SK-MEL-5 (cell line): ENCODE measurements around the gene ASIC1. TPM values are rescaled to one million over a fixed set of nuclear protein-coding genes. Genes with fewer than 3 reads are reported as not detected.

Experiments
- DNase-seq: peaks from one replicate; pipeline ENCODE4 v3.0.0-alpha.2; 2016; ENCODE audit warnings: low read depth, low spot score
- in situ Hi-C: cut with HindIII; loops from 2 replicates; pipeline ENCODE4 v1.10.0; 2016; ENCODE audit warnings: low sequenced_read_pairs, high pct_unique_total_duplicates, low pct_unique_long_range_greater_than_20kb
- total RNA-seq: library from RNA; depleted of rRNA; stranded (reverse); fragments of >200 nt; shearing (Covaris generic); gene quantifications from 2 replicates; pipeline ENCODE4 v1.2.3, GENCODE V29; 2014

ASIC1 gene
- total RNA-seq, 1 experiment from 2014 or later = 4.7 TPM

DNA sequence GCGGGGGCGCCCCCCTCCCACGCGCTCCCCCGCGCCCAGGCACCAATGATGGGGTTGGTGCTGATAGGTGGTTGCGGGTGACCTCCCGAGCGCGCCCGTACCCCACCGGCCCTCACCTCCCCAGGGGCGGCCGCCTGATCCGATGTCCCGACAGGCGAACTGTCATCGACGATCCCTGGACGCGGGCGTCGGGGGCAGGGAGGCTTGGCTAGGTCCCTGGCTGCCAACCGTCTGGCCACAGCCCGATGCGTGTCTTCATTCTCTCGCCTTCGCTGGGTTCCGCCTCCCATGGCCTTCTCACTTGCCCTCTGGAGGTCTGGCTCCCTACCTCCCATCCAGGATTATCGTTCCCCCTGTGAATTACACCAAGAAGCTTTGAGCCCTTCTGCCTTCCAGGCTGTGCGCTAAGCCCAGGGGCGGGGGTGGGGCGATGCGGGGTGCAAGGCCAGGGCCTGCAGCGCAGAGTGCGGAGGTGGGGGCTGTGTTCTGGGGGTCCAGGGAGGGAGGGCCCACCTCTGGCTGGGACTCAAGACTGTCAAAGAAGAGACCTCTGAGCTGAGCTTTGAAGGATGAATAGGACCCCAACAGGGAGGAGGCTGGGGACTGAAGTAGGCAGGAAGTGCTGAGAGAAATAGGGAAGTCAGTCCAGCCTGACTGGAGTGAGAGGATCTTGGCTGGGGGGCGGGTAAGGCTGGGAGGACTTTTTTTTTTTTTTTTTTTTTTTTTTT, 24.4 kb upstream of the ASIC1 start:
- in situ Hi-C loops = no loop called here

DNA sequence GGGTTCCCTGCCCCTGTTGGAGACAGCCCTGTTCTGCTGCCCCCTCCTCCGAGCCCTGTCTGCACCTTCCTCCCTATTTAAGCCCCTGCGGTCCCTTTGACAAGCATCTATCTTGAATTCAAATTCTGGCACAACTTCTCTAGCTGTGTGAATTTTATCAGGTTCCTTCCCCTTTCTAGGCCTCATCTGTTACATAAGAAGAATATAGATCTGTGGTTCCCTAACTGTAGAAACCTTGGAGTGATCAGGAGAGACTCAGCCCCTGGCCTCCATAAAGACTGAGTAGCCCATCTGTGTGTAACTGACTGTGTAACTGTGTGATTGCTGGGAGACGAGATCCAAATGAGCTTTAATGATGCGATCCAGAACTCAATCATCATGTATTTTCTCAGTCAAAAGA, 19.1 kb upstream of the ASIC1 start:
- no peak for DNase-seq
- in situ Hi-C loops = no loop called here

More for the DNA sequence above, 24.4 kb upstream of the ASIC1 start:
- DNase-seq = no peak

DNA sequence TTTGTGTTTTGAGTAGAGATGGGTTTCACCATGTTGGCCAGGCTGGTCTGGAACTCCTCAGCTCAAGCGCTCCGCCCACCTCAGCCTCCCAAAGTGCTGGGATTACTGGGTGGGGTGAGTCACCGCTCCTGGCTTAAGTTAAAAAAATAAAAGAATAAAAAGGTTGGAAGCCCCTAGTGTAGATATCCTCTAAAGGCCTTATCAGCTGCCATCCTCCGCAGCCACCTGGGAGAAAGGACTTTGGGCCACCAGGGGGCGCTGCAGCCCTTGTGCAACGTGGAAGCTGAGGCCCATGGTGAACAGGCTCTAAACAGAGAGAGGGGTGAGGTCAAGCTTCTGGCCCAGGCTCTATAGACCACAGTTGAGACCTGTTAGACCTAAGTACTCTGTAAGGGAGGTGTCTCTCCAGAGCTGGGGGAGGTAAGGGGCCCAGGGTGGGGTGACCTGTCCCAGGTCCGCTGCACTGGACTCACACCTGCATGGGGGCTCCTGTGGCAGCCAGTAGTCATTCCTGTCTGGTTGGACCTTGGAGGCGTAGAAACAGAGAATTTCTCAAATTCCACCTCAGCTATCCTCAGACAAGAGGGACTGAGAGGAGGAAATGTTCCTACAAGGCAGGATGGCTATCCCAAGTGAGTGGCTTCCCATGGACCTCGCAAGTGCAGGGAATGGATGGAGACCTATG, 18.1 kb upstream of the ASIC1 start:
- in situ Hi-C loops = no loop called here
- peak; percentile 87 for DNase-seq

DNA sequence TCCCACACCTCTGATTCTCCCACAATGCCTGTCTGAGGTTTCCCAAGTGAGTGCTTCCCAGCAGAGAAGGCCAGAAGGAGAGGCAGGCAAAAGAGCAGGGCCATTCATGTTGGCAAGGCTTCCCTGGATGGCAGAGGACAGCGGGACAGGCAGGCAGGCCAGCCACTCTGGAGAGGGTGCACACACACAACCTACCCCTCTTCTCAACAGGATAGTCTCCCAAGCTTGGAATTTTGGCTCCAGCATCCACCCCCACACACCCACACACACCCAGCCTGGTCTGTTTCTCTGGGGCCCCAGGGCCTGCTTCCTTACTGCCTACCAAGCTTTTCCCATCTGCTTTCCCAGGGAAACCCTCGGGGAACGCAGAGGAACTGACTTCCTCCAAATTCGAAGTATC, 16.7 kb upstream of the ASIC1 start:
- in situ Hi-C loops = no loop called here
- no peak for DNase-seq

DNA sequence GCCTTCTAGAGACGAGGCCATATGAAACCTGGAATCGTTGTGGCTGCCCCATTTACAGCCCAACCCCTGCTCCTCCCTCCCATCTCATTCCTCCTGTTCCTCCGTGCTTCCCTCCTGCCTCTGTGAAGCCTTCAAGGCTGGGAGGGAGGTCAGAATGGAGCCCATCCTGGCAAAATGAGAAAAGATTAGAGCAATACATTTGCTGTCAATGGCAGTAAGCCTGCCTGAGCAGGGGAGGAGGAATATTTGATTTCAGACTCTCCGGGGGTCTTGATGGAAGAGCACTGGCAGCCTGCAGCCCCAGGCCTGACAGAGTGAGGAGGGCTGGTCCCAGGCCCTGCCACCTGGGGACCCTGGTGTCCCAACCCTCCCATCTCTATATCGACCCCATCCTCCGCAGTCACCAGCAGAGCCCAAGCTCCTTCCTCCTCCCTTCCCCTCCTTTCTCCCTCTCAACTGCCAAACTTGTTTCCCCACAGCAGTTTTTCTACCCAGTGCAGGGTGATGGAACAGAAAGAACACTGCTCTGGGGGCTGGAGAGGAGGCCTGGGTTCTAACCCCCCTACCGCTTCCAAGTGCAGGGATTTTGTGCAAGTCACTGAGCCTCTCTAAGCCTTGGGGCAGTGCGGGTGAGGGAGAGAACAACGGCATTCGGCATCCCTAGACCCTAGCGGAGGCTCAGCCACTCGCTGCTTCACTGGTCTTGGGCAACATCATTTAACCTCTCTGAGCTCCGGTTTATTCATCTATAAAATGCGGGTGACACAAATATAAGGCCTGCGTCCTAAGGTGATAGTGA, 16.1 kb upstream of the ASIC1 start:
- no peak for DNase-seq
- in situ Hi-C loops = no loop called here

DNA sequence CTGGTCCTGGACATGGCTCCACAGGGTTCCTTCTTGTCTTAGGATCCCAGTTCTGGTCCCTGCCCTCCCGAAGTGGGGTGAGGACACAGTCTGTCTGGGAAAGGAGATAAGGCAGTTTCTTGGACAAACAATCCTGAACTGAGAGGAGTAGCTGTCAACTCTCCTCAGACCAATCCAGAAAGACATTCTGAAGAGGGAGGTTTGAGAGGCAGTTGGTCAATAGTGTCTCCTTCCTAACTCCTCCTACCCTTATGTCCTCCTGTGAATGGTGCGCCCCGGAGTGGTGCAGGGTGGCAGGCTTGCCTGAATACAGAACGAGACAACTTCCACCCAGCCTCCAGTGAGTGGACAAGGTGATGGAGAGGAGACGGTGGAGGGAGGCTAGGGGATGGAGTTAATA, 15.4 kb upstream of the ASIC1 start:
- in situ Hi-C loops = no loop called here
- no peak for DNase-seq

DNA sequence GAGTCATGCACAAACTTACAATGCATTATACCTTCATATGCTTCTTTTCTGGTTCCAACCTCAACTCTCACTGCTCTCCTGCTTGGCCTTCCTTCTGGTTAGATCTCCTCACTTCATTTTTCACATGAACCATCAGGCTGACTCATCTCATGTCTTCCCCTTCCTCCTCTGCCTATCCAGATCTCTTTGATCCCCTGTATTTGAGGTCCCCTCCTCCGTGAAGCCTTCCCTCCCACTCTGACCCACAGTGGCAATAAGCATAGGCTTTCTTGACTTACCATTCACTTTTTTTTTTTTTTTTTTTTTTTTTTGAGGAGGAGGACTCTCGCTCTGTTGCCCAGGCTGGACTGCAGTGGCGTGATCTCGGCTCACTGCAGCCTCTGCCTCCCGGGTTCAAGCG, 14.7 kb upstream of the ASIC1 start:
- in situ Hi-C loops = no loop called here
- no peak for DNase-seq

DNA sequence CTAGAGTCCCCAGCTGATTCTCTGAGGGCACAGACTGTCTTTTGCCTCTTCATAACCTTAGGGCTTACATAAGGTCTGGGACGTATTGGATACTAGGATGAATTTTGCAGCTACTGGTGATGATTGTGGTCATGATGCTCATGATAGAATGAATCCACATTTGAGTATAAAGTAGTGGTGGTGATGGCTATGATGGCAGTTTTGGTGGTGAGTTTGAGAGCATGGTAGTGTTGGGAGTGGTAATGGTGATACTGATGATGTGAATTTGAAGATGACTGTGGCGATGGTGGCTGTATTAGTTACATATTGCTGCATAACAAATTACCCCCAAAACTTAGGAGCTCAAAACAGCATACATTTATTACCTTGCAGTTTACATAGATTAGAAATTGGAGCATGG, 14.1 kb upstream of the ASIC1 start:
- in situ Hi-C loops = no loop called here

DNA sequence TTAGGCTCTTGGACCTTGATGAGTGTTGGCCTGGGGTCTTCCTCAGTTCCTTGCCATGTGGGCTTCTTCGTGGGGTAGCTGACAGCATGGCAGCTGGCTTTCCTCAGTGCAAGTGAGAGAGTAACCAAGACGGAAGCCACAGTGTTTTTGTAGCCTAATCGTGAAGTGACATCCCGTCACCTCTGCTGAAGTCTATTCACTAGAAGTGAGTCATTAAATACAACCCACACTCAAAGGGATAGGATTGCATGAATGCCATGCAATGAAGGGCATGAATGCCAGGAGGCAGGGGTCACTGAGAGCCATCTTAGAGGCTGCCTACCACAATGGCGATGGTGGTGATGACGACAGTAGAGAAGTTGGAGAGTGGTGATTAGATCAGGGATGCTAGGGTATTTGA, 13.5 kb upstream of the ASIC1 start:
- in situ Hi-C loops = no loop called here
- no peak for DNase-seq

More for the DNA sequence above, 14.1 kb upstream of the ASIC1 start:
- no peak for DNase-seq

DNA sequence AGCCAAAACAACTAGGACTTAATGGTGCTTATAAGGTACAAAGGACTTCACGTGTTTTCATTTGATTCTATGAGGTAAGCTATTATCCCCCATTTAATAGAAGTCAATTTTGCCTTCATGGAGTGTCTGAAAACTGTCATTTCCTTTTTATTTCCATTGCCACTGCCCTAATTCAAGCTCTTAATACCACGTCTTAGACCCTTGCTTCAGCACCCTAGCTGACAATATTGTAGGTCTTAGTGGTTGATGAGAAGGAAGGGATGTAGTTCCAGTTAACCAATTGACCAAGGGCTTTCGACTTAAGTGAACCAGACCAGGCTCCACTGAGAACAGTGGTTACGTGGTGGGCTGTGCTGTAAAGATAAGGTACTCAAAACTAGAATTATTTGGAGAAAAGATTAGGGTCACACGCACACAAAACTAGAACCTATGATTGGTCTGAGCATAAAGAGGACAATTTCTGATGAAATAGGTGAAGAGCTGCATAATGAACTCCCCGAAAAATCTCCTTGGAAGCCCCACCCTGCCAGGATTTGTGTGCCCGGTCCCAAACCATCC, 9.6 kb upstream of the ASIC1 start:
- no peak for DNase-seq
- in situ Hi-C loops = no loop called here

DNA sequence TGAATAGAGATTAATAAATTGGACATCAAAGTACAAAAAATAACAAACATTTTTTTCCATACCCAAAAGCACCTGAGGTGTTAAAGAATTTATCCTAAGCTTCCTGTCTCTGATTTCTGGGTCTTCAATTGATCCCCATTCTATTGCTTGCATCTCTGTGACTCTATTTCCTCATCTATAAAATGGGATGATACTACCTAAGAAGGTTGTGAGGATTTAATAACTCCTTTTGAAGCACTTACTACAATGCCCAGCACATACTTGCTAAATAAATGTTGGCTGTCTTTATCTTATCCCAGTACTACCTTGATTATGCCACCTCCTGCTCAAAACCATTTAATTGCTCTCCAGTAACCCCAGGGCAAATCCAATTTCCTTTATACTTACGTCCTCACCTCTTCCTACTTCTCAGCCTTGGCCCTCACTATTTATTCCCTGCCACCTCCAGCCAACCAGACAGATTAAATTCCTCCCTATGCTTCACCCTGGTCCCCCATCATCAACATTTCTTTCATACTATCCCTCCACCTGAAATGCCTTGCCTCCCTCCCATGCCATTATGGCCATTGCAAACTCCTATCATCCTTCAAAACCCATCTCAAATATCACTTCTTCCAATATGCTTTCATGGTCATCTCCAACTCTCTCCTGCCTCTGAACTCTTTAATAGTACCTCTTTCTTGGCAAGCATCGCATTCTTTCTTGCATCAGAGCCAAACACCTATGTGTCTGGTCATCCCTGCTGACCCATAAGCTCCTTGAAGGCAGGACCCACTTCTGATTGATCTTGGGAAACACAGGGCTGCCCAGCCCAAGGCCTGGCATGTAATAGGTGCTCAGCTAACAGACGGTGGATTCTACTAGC, 7.9 kb upstream of the ASIC1 start:
- DNase-seq = no peak
- in situ Hi-C loops = no loop called here

DNA sequence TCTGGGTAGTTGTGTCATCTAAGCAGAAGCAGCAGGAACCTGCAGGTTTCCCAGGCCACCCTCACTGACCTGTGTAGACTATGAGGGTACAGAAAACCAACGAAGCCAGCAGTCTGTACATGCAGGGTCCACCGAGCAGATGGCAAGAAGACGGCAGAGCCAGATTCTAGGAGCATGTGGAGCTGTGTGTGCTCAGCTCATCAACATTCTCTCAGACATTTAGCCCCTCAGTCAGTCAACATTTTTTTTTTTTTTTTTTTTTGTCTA, 7.3 kb upstream of the ASIC1 start:
- DNase-seq = no peak
- in situ Hi-C loops = no loop called here

DNA sequence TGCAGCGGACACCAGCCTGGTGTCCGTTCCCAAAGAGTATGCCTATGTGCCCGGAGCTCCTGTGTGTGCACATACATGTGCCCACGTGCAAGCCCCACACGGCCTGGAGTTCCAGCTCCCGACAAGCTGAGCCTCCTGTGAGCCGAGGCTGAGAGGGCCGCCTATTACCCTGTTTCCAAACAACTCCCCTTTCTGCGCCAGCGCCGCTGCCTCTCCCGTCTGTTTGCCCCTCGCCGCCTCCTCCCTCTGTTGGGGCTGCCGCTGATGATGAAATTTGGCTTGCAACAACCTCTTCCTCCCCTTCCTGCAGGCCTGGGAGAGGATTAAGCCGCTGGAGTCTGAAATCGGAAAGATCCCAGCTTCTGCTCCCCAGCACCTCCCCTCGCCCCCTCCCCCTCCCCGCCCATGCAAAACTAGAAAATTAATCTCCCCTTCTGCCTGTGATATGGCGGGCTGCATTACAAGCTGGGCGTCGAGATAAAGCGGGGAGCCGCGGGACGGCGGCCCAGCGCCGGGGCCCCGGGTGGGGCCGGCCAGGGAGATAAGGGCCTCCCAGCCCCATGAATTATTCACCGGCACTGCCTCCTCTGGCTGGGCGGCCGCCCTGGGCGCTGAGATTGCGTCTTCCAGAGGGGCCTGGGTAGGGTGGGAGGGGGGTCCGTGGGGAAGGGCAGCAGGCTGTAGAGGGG, 6.8 kb upstream of the ASIC1 start:
- no peak for DNase-seq
- in situ Hi-C loops = no loop called here

DNA sequence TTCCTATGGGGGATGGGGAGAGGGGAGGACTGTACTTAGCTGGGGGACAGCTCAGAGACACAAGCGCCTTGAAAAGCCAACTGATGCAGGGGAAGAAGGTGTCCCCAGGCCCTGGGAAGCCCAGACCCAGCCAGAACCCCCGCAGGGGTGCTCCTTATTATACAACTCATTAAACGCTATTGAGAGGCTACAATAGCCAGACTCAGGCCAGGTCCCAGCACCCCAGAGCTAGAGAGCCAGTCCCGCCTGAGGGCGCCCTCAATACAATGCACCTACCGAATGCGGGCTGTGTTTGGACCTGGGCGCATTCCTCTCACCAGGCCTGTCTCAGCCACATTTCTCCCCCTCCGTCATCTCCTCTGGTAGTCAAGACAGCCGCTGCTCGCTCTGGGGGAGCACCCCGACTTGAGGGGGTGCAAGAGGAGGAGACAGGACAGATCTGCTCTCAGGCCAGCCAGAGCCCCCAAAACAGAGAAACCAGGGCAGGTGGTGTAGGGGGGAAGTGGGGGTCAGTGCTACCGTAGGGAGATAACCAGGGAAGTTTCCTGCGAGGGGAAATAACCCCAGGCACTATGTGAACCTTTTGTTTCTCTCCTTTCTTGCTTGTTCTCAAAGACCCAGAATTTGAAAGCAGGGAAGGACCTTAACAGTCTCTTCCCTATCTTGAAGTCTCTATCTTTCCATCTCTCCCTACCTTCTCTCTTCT, 6.1 kb upstream of the ASIC1 start:
- in situ Hi-C loops = no loop called here
- DNase-seq = no peak

DNA sequence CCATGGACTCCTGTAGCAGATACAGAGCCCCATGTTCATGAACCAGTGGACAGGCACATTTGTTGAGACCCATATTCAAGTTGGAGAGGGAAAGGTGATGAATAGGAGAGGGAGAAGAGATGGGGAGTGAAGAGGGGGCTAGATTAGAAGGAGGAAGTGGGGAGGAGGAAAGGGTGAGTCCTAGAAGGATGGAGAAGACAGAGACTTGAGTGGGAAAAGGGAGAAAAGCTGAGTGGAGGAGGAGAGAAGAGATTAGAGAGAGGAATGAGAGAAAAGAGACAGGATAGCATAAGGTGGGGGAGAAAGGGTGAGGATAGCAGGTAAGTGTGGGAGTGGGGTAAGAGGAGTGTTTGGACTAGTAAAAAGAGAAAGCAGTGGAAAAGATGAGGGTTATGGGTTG, 4.9 kb upstream of the ASIC1 start:
- DNase-seq = no peak
- in situ Hi-C loops = no loop called here

DNA sequence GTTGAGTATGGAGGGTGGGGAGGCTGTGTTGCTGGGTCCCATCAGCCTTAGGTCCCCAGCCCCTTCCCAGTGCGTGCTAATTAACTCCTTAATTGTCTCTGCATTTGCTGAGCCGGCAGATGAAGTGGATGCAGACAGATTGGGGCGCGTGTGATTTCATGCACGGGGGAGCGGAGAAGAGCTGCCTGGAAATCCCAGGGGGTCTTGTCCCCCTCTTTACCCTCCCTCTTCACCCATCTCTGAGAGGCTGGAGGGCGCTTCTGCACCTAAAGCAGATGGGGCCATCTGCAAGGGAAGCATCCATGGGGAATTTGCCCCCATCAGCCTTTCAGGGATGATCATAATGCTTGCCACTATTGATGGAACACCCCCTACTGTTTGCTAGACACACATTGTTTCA, 4.4 kb upstream of the ASIC1 start:
- no peak for DNase-seq
- in situ Hi-C loops = no loop called here

DNA sequence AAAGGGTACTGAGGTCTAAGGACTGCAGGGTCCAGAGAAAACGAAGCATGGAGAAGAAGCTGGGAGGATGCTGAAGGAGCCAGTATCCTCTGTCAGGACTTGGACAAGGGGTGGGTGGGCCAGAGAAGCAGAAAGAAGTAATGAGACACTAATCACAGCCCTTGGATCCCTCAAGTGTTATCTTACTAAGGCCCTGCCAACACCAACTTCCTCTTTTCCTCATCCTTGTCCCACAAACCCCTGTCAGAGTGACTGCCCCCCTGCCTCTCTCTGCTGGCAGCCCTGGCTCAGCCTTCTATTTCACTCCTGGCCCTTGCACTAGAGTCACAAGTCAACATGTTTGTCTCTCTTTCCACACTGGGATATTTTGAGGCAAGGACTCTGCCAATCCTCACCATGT, 3.8 kb upstream of the ASIC1 start:
- in situ Hi-C loops = no loop called here
- DNase-seq = no peak
